ENCODE results near the gene TCHHL1.

DNA sequence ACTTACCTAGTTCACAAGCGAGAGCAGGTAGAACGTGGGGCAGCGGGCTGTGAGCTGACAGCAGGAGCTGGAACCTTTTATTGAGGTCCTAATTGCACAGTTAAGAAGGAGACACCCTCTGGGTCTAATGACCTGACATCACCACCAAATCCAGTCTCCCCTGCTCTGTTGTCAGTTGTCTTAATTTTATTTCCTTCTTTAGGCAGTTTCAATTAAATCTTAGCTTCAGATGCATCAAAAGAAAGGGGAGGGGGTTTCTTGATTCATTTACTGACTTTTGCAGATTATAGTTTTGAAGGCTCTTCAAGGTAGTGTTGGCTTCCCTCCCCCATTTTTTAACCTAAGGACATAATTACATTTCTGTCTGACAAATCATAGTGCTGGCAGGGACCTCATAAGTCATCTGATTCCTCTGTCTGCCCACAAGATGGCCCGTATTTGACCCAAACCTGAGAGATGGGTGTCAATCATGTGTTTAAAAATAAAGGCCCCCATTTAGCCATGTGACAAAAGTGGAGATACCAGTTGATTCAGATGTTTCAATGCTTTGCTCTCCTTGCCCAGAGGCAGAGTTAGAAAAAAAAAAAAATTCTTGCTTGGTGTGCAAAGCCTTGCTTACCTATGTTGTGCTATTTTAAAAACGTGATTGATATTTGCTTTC, at the start of gene TCHHL1:
- TF ChIP-seq CTCF (IDR thresholded peaks at IDR 0.05; ENCODE audit: low read depth, low read length): no peak
- no peak for TF ChIP-seq EZH2phosphoT487 (IDR thresholded peaks at IDR 0.05; ENCODE audit: low read depth)
